Activated gamma-delta T cell (primary cell): ENCODE measurements around the gene MAST4.

Experiments used
- DNase-seq: peaks from one replicate; lab custom pipeline; 2025; lab: John Stamatoyannopoulos, UW

Gene MAST4

GRCh38 chr5:67214036-67214435 lies 617.8 kb downstream of the MAST4 start:
- no peak for DNase-seq

- no peak for DNase-seq
Observed at GRCh38 chr5:67214707-67215447, 618.7 kb downstream of the MAST4 start.

GRCh38 chr5:67215519-67216471 lies 619.6 kb downstream of the MAST4 start:
- peak; percentile 28 for DNase-seq

- DNase-seq: no peak
Observed at GRCh38 chr5:67216564-67216963, 620.4 kb downstream of the MAST4 start.
